Measurements from ENCODE around the gene RAB27A. TPM values are rescaled to one million over a fixed set of nuclear protein-coding genes. Genes with fewer than 3 reads are reported as not detected.

The RAB27A gene
- total and polyA plus RNA-seq, 2 of the 8 experiments (the other 6 are each of a cell fraction or from before 2014, with no cell fraction given), result 2.3 to 6.5 TPM

- POLR2A ChIA-PET (ENCODE audit: partially characterized antibody), result interaction anchor here (2.4 kb wide), 1 partner anchor 19 kb away, joined by 17 read pairs; no protein-coding TSS in a partner anchor
- H4K91ac ChIP-seq (replicated peaks; ENCODE audit: insufficient read length, low read length), result no peak overlapping the region
- no peaks in the 10 kb centered on the region; a peak in 1 of 7 replicates for H3K27me3 ChIP-seq (replicated peaks in 1 of 4; ENCODE audit: control insufficient read depth in 3 of 4, extremely low read depth in 1 of 4, insufficient read depth in 3 of 4, low read length in 3 of 4)
- H4K5ac ChIP-seq (ENCODE audit: insufficient read length, low read depth, low read length), result no peak overlapping the region
- DNase-seq (ENCODE audit: low read depth in 1 of 2, low spot score in 2 of 2) (no peak), FAIRE-seq (no peak)
- no peak overlapping the region for H3K27ac ChIP-seq (ENCODE audit: low read depth, low read length)
- no peak overlapping the region for H2BK120ac ChIP-seq (replicated peaks; ENCODE audit: low read depth, low read length)
- H3K4me2 ChIP-seq (ENCODE audit: insufficient read depth in 1 of 2, low read depth in 2 of 2, low read length in 2 of 2), result no peak overlapping the region
- no peak overlapping the region for H3K23ac ChIP-seq (ENCODE audit: insufficient read length)
- H2BK15ac ChIP-seq (ENCODE audit: low read length), result no peak overlapping the region
- H3K4ac ChIP-seq (replicated peaks; ENCODE audit: insufficient read length, low read depth, low read length), result no peak overlapping the region
- H3K23me2 ChIP-seq (ENCODE audit: low read depth, low read length), result peaks cover 5% of the 10 kb centered on the region
- no peak overlapping the region for H3K9ac ChIP-seq (replicated peaks in 1 of 4; ENCODE audit: extremely low read depth in 1 of 4, low read depth in 3 of 4, low read length in 3 of 4)
- no peak for TF ChIP-seq MAFK (IDR thresholded peaks at IDR 0.05; ENCODE audit: low read depth, low read length)
- TF ChIP-seq E2F6 (IDR thresholded peaks at IDR 0.05), result no peak
- no peak for TF ChIP-seq SRF (IDR thresholded peaks at IDR 0.05; ENCODE audit: low read depth, low read length)
- no peak for TF ChIP-seq JUND (IDR thresholded peaks at IDR 0.05; ENCODE audit: low read length)
- TF ChIP-seq RXRA (IDR thresholded peaks at IDR 0.05; ENCODE audit: insufficient read depth, low read depth, low read length), result no peak
- TF ChIP-seq RNF2 (IDR thresholded peaks at IDR 0.05; ENCODE audit: borderline replicate concordance, low read depth, low read length, missing control alignments, poor library complexity, severe bottlenecking), result no peak
- no peak for TF ChIP-seq SP2 (IDR thresholded peaks at IDR 0.05; ENCODE audit: low read length)
- no peak for TF ChIP-seq CHD1 (IDR thresholded peaks at IDR 0.05; ENCODE audit: low read depth, low read length)
- TF ChIP-seq GABPA (IDR thresholded peaks at IDR 0.05; ENCODE audit: borderline replicate concordance, insufficient read depth, low read length), result no peak
- TF ChIP-seq MAX (IDR thresholded peaks at IDR 0.05), result no peak
- TF ChIP-seq KDM1A (IDR thresholded peaks at IDR 0.05; ENCODE audit: borderline replicate concordance, low read length), result no peak
- no peak overlapping the region for H2AK5ac ChIP-seq (ENCODE audit: low read depth, low read length)
- H2BK12ac ChIP-seq (ENCODE audit: low read depth, low read length), result no peak overlapping the region
- CTCF ChIA-PET (ENCODE audit: partially characterized antibody), result interaction anchor here (0.6 to 2.5 kb wide), 2 partner anchors 237 to 409 kb away, joined by 3 to 6 read pairs; no protein-coding TSS in a partner anchor
- H3K56ac ChIP-seq (replicated peaks; ENCODE audit: insufficient read length, low read depth, low read length), result no peak overlapping the region
- peaks cover 2 to 8% of the 10 kb centered on the region in 2 experiments for H4K20me1 ChIP-seq (replicated peaks in 1 of 2; ENCODE audit: control insufficient read depth in 1 of 2, insufficient read depth in 2 of 2, low read length in 2 of 2)
- no peak overlapping the region for H2BK5ac ChIP-seq (ENCODE audit: low read depth, low read length)
- 0 out of 4 replicates have a peak, but pooled peaks cover 0 to 2% of the 10 kb centered on the region in 2 experiments for H3K9me3 ChIP-seq (ENCODE audit: insufficient read depth in 2 of 2, low read depth in 1 of 2, low read length in 1 of 2)
- no peak overlapping the region for H3K18ac ChIP-seq (ENCODE audit: extremely low read depth, low read length)
- peaks cover 0 to 15% (median 0%) of the 10 kb centered on the region in 4 experiments; a peak in 3 of 8 replicates for H3K36me3 ChIP-seq (ENCODE audit: control insufficient read depth in 2 of 4, insufficient read depth in 4 of 4, low read length in 3 of 4)
- peaks cover 28 to 32% of the 10 kb centered on the region in 2 experiments for H3K79me2 ChIP-seq (ENCODE audit: control insufficient read depth in 1 of 2, insufficient read depth in 2 of 2, low read length in 2 of 2)
- H2AFZ ChIP-seq (ENCODE audit: low read length), result no peak overlapping the region
- no peak overlapping the region for H2BK20ac ChIP-seq (ENCODE audit: low read length)
- no peak overlapping the region for H3K14ac ChIP-seq (ENCODE audit: insufficient read length)
- no peaks in the 10 kb centered on the region for H3K79me1 ChIP-seq (ENCODE audit: low read depth, low read length)
- H3K4me3 ChIP-seq (ENCODE audit: extremely low read depth in 1 of 4, insufficient read depth in 2 of 4, low read depth in 3 of 4, low read length in 4 of 4), result no peak overlapping the region
- no peak overlapping the region for H4K8ac ChIP-seq (ENCODE audit: extremely low read depth, insufficient read depth, low read length)
- WGBS, 2 experiments (ENCODE audit: extremely low coverage in 1 of 2, insufficient coverage in 1 of 2, insufficient read length in 1 of 2, insufficient replicate concordance in 2 of 2, low coverage in 1 of 2, low lambda C conversion rate in 2 of 2, missing lambda C conversion rate in 1 of 2), result 83% methylated on average over 3 of the region's 3 CpGs; no CpG with 5 or more reads in 1 of the 2 experiments
- peaks cover 0 to 4% (median 0%) of the 10 kb centered on the region in 4 experiments; a peak in 3 of 7 replicates for H3K4me1 ChIP-seq (replicated peaks in 1 of 4; ENCODE audit: control insufficient read depth in 3 of 4, insufficient read depth in 4 of 4, low read length in 3 of 4)
Observed at GRCh38 chr15:55198706-55199105, 90.9 kb downstream of the RAB27A start.
